OCI-LY7 (cell line): ENCODE measurements around the gene ABHD12. TPM values are rescaled to one million over a fixed set of nuclear protein-coding genes. Genes with fewer than 3 reads are reported as not detected.

Experiments used
- BruUV-seq: library from RNA; stranded (reverse); fragments of 400-500 nt; replicated peaks from 2 replicates; lab custom pipeline; 2021; lab: Mats Ljungman, UMichigan
- CTCF ChIA-PET: fragments of 300-600 bp; sonication (Branson Sonifier 250); formaldehyde crosslinking; loops from one replicate; lab custom pipeline; 2022; ENCODE audit warnings: antibody characterized with exemption; ENCODE audit not compliant: unreplicated experiment; lab: Charles Lee
- POLR2A ChIA-PET: fragments of 300-600 bp; sonication (Branson Sonifier 250); formaldehyde crosslinking; loops from one replicate; lab custom pipeline; 2022; ENCODE audit warnings: antibody characterized with exemption; lab: Charles Lee
- DNase-seq: peaks from one replicate; pipeline ENCODE4 v3.0.0-alpha.2; 2015; ENCODE audit warnings: low spot score
- H2AFZ ChIP-seq: fragments of 200-600 bp; sonication (generic), shearing (Covaris generic); 2 replicates; pipeline ENCODE4 v1.6.1; 2014; ENCODE audit warnings: mild to moderate bottlenecking, antibody characterized with exemption, low read length, moderate library complexity
- H3K27ac ChIP-seq: fragments of 200-600 bp; sonication (generic); 2 replicates; pipeline ENCODE4 v1.5.1; 2014; ENCODE audit warnings: mixed run types, low read depth, mild to moderate bottlenecking, moderate library complexity, low read length, inconsistent platforms; ENCODE audit not compliant: poor library complexity, severe bottlenecking
- H3K36me3 ChIP-seq: fragments of 200-600 bp; sonication (generic); 2 replicates; pipeline ENCODE4 v1.6.1; 2014; ENCODE audit warnings: mild to moderate bottlenecking, antibody characterized with exemption, low read length, moderate library complexity, mixed read lengths; ENCODE audit not compliant: insufficient read depth
- H3K4me1 ChIP-seq: fragments of 200-600 bp; sonication (generic); 2 replicates; pipeline ENCODE4 v1.5.1; 2014; ENCODE audit warnings: mild to moderate bottlenecking, low read length; ENCODE audit not compliant: insufficient read depth, poor library complexity, severe bottlenecking
- H3K4me2 ChIP-seq: fragments of 200-600 bp; sonication (generic); 2 replicates; pipeline ENCODE4 v1.6.1; 2014; ENCODE audit warnings: mild to moderate bottlenecking, low read length
- H3K4me3 ChIP-seq: fragments of 200-600 bp; sonication (generic); 2 replicates; pipeline ENCODE4 v1.5.1; 2014; ENCODE audit warnings: mild to moderate bottlenecking, low read depth, low read length; ENCODE audit not compliant: poor library complexity, severe bottlenecking
- H3K79me2 ChIP-seq: fragments of 200-600 bp; sonication (generic); 2 replicates; pipeline ENCODE4 v1.6.1; 2016; ENCODE audit warnings: low read depth, mild to moderate bottlenecking, low read length, moderate library complexity, mixed read lengths; ENCODE audit not compliant: insufficient read depth
- H3K9me2 ChIP-seq: fragments of 200-600 bp; sonication (generic); 2 replicates; pipeline ENCODE4 v1.6.1; 2016; ENCODE audit warnings: mild to moderate bottlenecking, low read length, mixed read lengths; ENCODE audit not compliant: insufficient read depth
- H3K9me3 ChIP-seq: fragments of 200-600 bp; sonication (generic); 2 replicates; pipeline ENCODE4 v1.6.1; 2014; ENCODE audit warnings: mild to moderate bottlenecking, mixed run types, low read length, mixed read lengths
- H4K20me1 ChIP-seq: fragments of 200-600 bp; sonication (generic); 2 replicates; pipeline ENCODE4 v1.6.1; 2014; ENCODE audit warnings: mild to moderate bottlenecking, antibody characterized with exemption, low read length, moderate library complexity, mixed read lengths; ENCODE audit not compliant: insufficient read depth
- EZH2phosphoT487 ChIP-seq: fragments of 200-600 bp; sonication (generic); IDR thresholded peaks from 2 replicates; pipeline ENCODE4 v1.6.1; 2018; ENCODE audit warnings: low read depth, borderline replicate concordance, mild to moderate bottlenecking, mixed run types, antibody characterized with exemption, low read length, moderate library complexity, mixed read lengths
- intact Hi-C: fragments of 100-400 bp; cut with micrococcal nuclease; formaldehyde crosslinking; loops from one replicate; pipeline ENCODE4 v1.10.0; 2022; ENCODE audit not compliant: unreplicated experiment
- total RNA-seq, 2 experiments: library from RNA; depleted of rRNA in 1 of 2; stranded (reverse); fragments of >200 nt in 1 of 2; shearing (Covaris generic) in 1 of 2; gene quantifications; 2 replicates each; pipeline ENCODE4 v1.2.3, GENCODE V29; 2014 to 2022
- TF ChIP-seq, protein P1 (sequence below): fragments of 200-600 bp; sonication (generic); conservative IDR thresholded peaks from 2 replicates; pipeline ENCODE4 v1.5.1; 2014; ENCODE audit warnings: mild to moderate bottlenecking, antibody characterized with exemption, low read length, moderate library complexity, mixed read lengths

ABHD12 gene
- total RNA-seq, 2 experiments from 2014 or later: 10.6 to 12.9 TPM

DNA sequence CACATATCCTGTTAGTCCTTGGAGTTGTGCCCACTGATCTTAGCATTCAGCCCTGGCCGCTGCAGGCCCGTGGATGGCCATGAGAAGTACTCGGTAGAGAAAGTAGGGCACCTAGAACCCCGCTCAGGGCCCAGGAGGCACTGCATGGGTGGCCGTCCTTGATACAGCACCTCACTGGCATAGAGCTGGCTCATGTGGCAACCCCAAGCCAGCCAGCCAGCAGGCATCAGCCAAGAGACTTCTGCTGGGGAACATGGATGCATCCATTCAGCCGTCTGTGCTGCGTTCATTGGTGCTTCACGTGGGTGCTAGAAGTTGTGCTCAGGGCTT lies 132.2 kb downstream of the ABHD12 start:
- H3K27ac ChIP-seq: no peak overlapping the region
- BruUV-seq: no TSS peak
- no peak for DNase-seq
- intact Hi-C loops: no loop called here
- H3K79me2 ChIP-seq: no peaks in the 10 kb centered on the region
- no peak overlapping the region for H3K4me3 ChIP-seq
- no peaks in the 10 kb centered on the region; the same call in 1 of the 2 replicates for H4K20me1 ChIP-seq
- H2AFZ ChIP-seq: no peak overlapping the region
- no peaks in the 10 kb centered on the region for H3K9me2 ChIP-seq
- no peak overlapping the region for H3K4me2 ChIP-seq
- TF ChIP-seq, protein P1, sequence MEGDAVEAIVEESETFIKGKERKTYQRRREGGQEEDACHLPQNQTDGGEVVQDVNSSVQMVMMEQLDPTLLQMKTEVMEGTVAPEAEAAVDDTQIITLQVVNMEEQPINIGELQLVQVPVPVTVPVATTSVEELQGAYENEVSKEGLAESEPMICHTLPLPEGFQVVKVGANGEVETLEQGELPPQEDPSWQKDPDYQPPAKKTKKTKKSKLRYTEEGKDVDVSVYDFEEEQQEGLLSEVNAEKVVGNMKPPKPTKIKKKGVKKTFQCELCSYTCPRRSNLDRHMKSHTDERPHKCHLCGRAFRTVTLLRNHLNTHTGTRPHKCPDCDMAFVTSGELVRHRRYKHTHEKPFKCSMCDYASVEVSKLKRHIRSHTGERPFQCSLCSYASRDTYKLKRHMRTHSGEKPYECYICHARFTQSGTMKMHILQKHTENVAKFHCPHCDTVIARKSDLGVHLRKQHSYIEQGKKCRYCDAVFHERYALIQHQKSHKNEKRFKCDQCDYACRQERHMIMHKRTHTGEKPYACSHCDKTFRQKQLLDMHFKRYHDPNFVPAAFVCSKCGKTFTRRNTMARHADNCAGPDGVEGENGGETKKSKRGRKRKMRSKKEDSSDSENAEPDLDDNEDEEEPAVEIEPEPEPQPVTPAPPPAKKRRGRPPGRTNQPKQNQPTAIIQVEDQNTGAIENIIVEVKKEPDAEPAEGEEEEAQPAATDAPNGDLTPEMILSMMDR: no peak
- no peak for TF ChIP-seq EZH2phosphoT487
- no peaks in the 10 kb centered on the region for H3K4me1 ChIP-seq
- no peaks in the 10 kb centered on the region; the same call in 1 of the 2 replicates for H3K36me3 ChIP-seq
- ChIA-PET CTCF (no interaction called here), POLR2A (no interaction called here)
- H3K9me3 ChIP-seq: no peaks in the 10 kb centered on the region

DNA sequence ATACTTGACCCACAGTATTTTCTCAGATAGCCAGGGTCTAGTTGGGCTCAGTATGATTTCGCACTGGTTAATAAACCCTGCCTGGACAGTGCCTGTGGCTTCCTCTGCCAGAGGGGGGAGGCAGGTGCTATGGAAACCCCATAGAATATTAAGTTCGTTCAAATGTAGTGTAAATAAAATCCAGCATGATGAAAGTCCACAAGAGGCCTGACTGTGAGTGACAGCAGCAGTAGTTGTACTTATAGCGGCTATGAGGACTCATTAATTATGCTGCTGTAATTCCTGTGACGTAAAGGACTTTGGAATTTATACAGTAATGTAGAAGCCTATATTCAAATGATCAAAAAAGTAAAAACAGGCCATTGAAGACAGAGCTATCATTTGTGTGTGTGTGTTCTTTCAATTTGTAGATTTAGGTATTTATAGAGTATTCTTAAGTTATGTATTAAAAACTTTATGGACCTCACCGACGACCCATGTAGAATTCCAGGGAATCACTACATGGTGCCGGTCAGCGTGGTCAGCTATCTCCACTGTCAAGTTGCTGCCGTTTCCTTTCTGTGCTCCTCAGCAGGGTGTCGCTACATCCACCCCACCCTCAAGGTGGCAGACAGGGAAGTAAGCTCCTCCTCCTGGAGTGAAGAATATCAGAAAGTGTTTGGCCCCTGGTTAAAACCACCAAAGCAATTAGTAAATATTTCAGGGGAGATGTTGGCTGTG lies 132.7 kb downstream of the ABHD12 start:
- DNase-seq: no peak
- H3K36me3 ChIP-seq: no peaks in the 10 kb centered on the region; the same call in 1 of the 2 replicates
- no peak overlapping the region for H3K4me3 ChIP-seq
- H4K20me1 ChIP-seq: no peaks in the 10 kb centered on the region; the same call in 1 of the 2 replicates
- H3K27ac ChIP-seq: no peak overlapping the region
- CTCF ChIA-PET: no interaction called here
- no TSS peak for BruUV-seq
- H3K9me3 ChIP-seq: no peaks in the 10 kb centered on the region
- TF ChIP-seq, protein P1: no peak
- H3K4me2 ChIP-seq: no peak overlapping the region
- intact Hi-C loops: no loop called here
- no peaks in the 10 kb centered on the region for H3K79me2 ChIP-seq
- no peak overlapping the region for H2AFZ ChIP-seq
- POLR2A ChIA-PET: no interaction called here
- no peaks in the 10 kb centered on the region for H3K9me2 ChIP-seq
- no peaks in the 10 kb centered on the region for H3K4me1 ChIP-seq

DNA sequence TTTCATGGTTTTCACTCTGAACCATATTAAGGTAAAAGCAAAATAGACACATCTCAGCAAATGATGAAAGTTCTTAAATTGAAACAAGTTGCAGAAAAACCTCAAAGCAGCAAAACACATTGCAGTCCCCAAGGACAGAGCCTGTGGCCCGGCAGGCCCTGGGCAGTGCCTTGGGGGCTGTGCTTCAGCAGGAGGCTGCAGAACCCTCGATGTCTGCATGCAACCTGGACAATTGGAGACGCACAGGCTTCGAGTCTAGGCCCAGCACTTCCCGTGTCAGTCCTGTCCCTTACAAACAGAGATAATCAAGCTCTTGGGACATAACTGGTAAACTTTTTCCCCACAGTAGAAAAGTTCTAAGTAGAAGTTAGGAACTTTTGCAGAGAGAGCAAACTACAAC lies 133.5 kb downstream of the ABHD12 start:
- TF ChIP-seq, protein P1: no peak
- TF ChIP-seq EZH2phosphoT487: no peak
- ChIA-PET POLR2A (interaction anchor here (0.7 kb wide), 1 partner anchor 9 kb away, joined by 3 read pairs; the partner anchor contains the start of gene PYGB), CTCF (no interaction called here)
- H3K9me2 ChIP-seq: no peaks in the 10 kb centered on the region
- no peak overlapping the region for H3K4me2 ChIP-seq
- H4K20me1 ChIP-seq: peaks cover 2% of the 10 kb centered on the region; the same call in 1 of the 2 replicates
- no TSS peak for BruUV-seq
- H3K79me2 ChIP-seq: no peaks in the 10 kb centered on the region
- no peak overlapping the region for H3K27ac ChIP-seq
- no peaks in the 10 kb centered on the region for H3K9me3 ChIP-seq
- no peaks in the 10 kb centered on the region for H3K4me1 ChIP-seq
- H2AFZ ChIP-seq: no peak overlapping the region
- no peak for DNase-seq
- no peaks in the 10 kb centered on the region; the same call in 1 of the 2 replicates for H3K36me3 ChIP-seq
- no peak overlapping the region for H3K4me3 ChIP-seq
- intact Hi-C loops: no loop called here
